CD14-positive monocyte (primary cell): ENCODE measurements around the gene CMTM1. TPM values are rescaled to one million over a fixed set of nuclear protein-coding genes. Genes with fewer than 3 reads are reported as not detected.

Experiments
- DNase-seq, 3 donors: peaks; one replicate each; pipeline ENCODE4 v3.0.0-alpha.2; 2011 to 2022
- H2AFZ ChIP-seq: 2 replicates; pipeline ENCODE4 v1.6.0; 2012; ENCODE audit warnings: mild to moderate bottlenecking, low read depth, low read length, inconsistent platforms; ENCODE audit not compliant: insufficient read depth, poor library complexity, severe bottlenecking
- H3K27ac ChIP-seq, 2 donors: 1 replicate in 1 of 2; 2 replicates in 1 of 2; pipeline ENCODE4 v1.5.1; 2012 to 2013; ENCODE audit warnings: low read length in 2 of 2, control low read depth in 1 of 2, inconsistent platforms in 1 of 2, low read depth in 1 of 2, mild to moderate bottlenecking in 1 of 2
- H3K27me3 ChIP-seq, 2 donors: one replicate each; pipeline versions ENCODE4 v1.6.0 to v1.6.1; 2011 to 2013; ENCODE audit warnings: low read length in 2 of 2; ENCODE audit not compliant: control insufficient read depth in 2 of 2, insufficient read depth in 2 of 2
- H3K36me3 ChIP-seq, 2 donors: replicated peaks in 1 of 2; 1 replicate in 1 of 2; 2 replicates in 1 of 2; pipeline versions ENCODE4 v1.5.1 to v1.6.1; 2012 to 2013; ENCODE audit warnings: low read length in 2 of 2, control low read depth in 1 of 2, inconsistent platforms in 1 of 2, mild to moderate bottlenecking in 1 of 2; ENCODE audit not compliant: insufficient read depth in 2 of 2, control insufficient read depth in 1 of 2
- H3K4me1 ChIP-seq, 2 donors: 1 replicate in 1 of 2; 2 replicates in 1 of 2; pipeline versions ENCODE4 v1.5.1 to v1.6.1; 2012 to 2013; ENCODE audit warnings: low read length in 2 of 2, control low read depth in 1 of 2, inconsistent platforms in 1 of 2, mild to moderate bottlenecking in 1 of 2, moderate library complexity in 1 of 2; ENCODE audit not compliant: insufficient read depth in 2 of 2, control insufficient read depth in 1 of 2
- H3K4me2 ChIP-seq: replicated peaks from 2 replicates; pipeline ENCODE3; 2012; ENCODE audit warnings: low read length, moderate library complexity, mild to moderate bottlenecking; ENCODE audit not compliant: poor library complexity, severe bottlenecking; ENCODE audit errors: extremely low read depth
- H3K4me3 ChIP-seq, 3 experiments: fragments of 200-600 bp in 1 of 3; sonication (generic) in 1 of 3; replicated peaks in 1 of 3; 1 replicate in 2 of 3; 2 replicates in 1 of 3; pipeline ENCODE4 v1.5.1; 2011 to 2013; ENCODE audit warnings: low read length in 3 of 3, mild to moderate bottlenecking in 3 of 3, control low read depth in 2 of 3, low read depth in 2 of 3, inconsistent platforms in 1 of 3, moderate library complexity in 1 of 3
- H3K79me2 ChIP-seq: 2 replicates; pipeline ENCODE4 v1.6.0; 2012; ENCODE audit warnings: mild to moderate bottlenecking, control low read depth, inconsistent platforms, low read length, moderate library complexity; ENCODE audit not compliant: insufficient read depth
- H3K9ac ChIP-seq: 2 replicates; pipeline ENCODE4 v1.6.0; 2017; ENCODE audit warnings: low read length, mild to moderate bottlenecking; ENCODE audit not compliant: insufficient read depth, poor library complexity, severe bottlenecking
- H3K9me3 ChIP-seq, 2 donors: replicated peaks in 1 of 2; 1 replicate in 1 of 2; 2 replicates in 1 of 2; pipeline versions ENCODE4 v1.5.1 to v1.6.1; 2012 to 2013; ENCODE audit warnings: low read length in 2 of 2, control low read depth in 1 of 2; ENCODE audit not compliant: control insufficient read depth in 1 of 2, insufficient read depth in 1 of 2
- H4K20me1 ChIP-seq: 2 replicates; pipeline ENCODE4 v1.6.0; 2012; ENCODE audit warnings: mild to moderate bottlenecking, low read length, control low read depth, moderate library complexity; ENCODE audit not compliant: insufficient read depth
- H3K27ac Mint-ChIP-seq, 7 donors: one replicate each; pipeline ENCODE4 v1.8.0; 2020; ENCODE audit warnings: mild to moderate bottlenecking in 7 of 7, mixed read lengths in 7 of 7, moderate library complexity in 6 of 7, inconsistent platforms in 2 of 7
- H3K27me3 Mint-ChIP-seq, 3 donors: one replicate each; pipeline ENCODE4 v1.8.0; 2021 to 2022; ENCODE audit warnings: low read depth in 3 of 3, mild to moderate bottlenecking in 3 of 3, mixed read lengths in 3 of 3, moderate library complexity in 3 of 3, inconsistent platforms in 1 of 3
- H3K36me3 Mint-ChIP-seq, 2 donors: one replicate each; pipeline ENCODE4 v1.8.0; 2020; ENCODE audit warnings: mixed read lengths in 2 of 2, inconsistent platforms in 1 of 2, mild to moderate bottlenecking in 1 of 2
- H3K4me1 Mint-ChIP-seq: one replicate; pipeline ENCODE4 v1.8.0; 2020; ENCODE audit warnings: mild to moderate bottlenecking, mixed read lengths
- H3K4me3 Mint-ChIP-seq, 2 donors: one replicate each; pipeline ENCODE4 v1.8.0; 2020; ENCODE audit warnings: mild to moderate bottlenecking in 2 of 2, mixed read lengths in 2 of 2, moderate library complexity in 1 of 2
- H3K9me3 Mint-ChIP-seq, 7 donors: one replicate each; pipeline ENCODE4 v1.8.0; 2020 to 2022; ENCODE audit warnings: mixed read lengths in 7 of 7, mild to moderate bottlenecking in 6 of 7, moderate library complexity in 6 of 7, inconsistent platforms in 2 of 7
- CTCF ChIP-seq: fragments of 200-600 bp; IDR thresholded peaks from one replicate; pipeline ENCODE4 v1.8.0; 2022; ENCODE audit warnings: antibody characterized with exemption, mild to moderate bottlenecking
- WGBS: methylation state at CpG from one replicate; pipeline ENCODE4 v1.1.5; 2013; ENCODE audit warnings: missing lambda C conversion rate; ENCODE audit not compliant: insufficient coverage; 5-methylcytosine and 5-hydroxymethylcytosine counted together
- intact Hi-C, 2 donors: fragments of 100-400 bp; cut with micrococcal nuclease; formaldehyde crosslinking; loops; one replicate each; pipeline versions ENCODE4 v1.15.0 to v1.15.1; 2023
- polyA plus RNA-seq, 3 donors: library from polyadenylated mRNA; depleted of rRNA in 1 of 3; unstranded in 2 of 3; stranded (reverse) in 1 of 3; fragments of 300-500 nt in 2 of 3; fragments of >200 nt in 1 of 3; fragmentation: Illumina TruSeq in 2 of 3; gene quantifications; 1 replicate in 2 of 3; 2 replicates in 1 of 3; pipeline ENCODE4 v1.2.3, GENCODE V29; 2012 to 2021

Gene CMTM1
- polyA plus RNA-seq, 3 donors: 1.6 to 3.3 (median 2.5) TPM

- Histone ChIP-seq H3K27me3 (no peaks in the 10 kb centered on the region), H3K4me1 (peaks cover 73 to 77% of the 10 kb centered on the region in 2 donors), H4K20me1 (no peaks in the 10 kb centered on the region), H3K4me3 (peak overlapping the region in 1 of 3 experiments; percentile 90), H3K27ac (peak overlapping the region; percentile 54 to 86), H3K79me2 (peaks cover 38% of the 10 kb centered on the region), H3K9ac (no peak overlapping the region), H3K9me3 (no peaks in the 10 kb centered on the region), H3K4me2 (peak overlapping the region; percentile 88), H3K36me3 (peaks cover 3 to 5% of the 10 kb centered on the region in 2 donors), H2AFZ (no peak overlapping the region)
- peaks cover 31 to 46% of the 10 kb centered on the region in 2 donors for H3K36me3 Mint-ChIP-seq
- no peak for TF ChIP-seq CTCF
- 100% methylated on average over 5 of the region's 5 CpGs for WGBS
- intact Hi-C loops: loop anchor here in 1 of 2 donors (5.0 kb wide), 1 partner anchor 40 kb away; no protein-coding TSS in a partner anchor
- H3K4me1 Mint-ChIP-seq: peaks cover 78% of the 10 kb centered on the region
- no peaks in the 10 kb centered on the region for H3K9me3 Mint-ChIP-seq
- no peak for DNase-seq
- H3K27me3 Mint-ChIP-seq: no peaks in the 10 kb centered on the region
- no peak overlapping the region for H3K4me3 Mint-ChIP-seq
- peak overlapping the region in 6 of 7 donors; percentile 60 to 94 (median 84) for H3K27ac Mint-ChIP-seq
Observed at GRCh38 chr16:66547101-66547989, 18.9 kb upstream of the CMTM1 start.

- peak overlapping the region; percentile 85 to 95 for H3K4me3 Mint-ChIP-seq
- Histone ChIP-seq H3K79me2 (peaks cover 44% of the 10 kb centered on the region), H4K20me1 (no peaks in the 10 kb centered on the region), H2AFZ (peak overlapping the region; percentile 84), H3K27ac (peak overlapping the region; percentile 54 to 86), H3K9ac (peak overlapping the region; percentile 86), H3K9me3 (no peaks in the 10 kb centered on the region), H3K4me1 (peaks cover 75 to 83% of the 10 kb centered on the region in 2 donors), H3K36me3 (peaks cover 0 to 5% of the 10 kb centered on the region in 2 donors), H3K27me3 (no peaks in the 10 kb centered on the region), H3K4me2 (peak overlapping the region; percentile 88), H3K4me3 (peak overlapping the region in 1 of 3 experiments; percentile 90)
- peak overlapping the region; percentile 80 to 94 (median 89) for H3K27ac Mint-ChIP-seq
- H3K36me3 Mint-ChIP-seq: peaks cover 28 to 41% of the 10 kb centered on the region in 2 donors
- WGBS: 64% methylated on average over 4 of the region's 4 CpGs
- H3K27me3 Mint-ChIP-seq: no peaks in the 10 kb centered on the region
- no peak for TF ChIP-seq CTCF
- no peaks in the 10 kb centered on the region for H3K9me3 Mint-ChIP-seq
- no peak for DNase-seq
- H3K4me1 Mint-ChIP-seq: peaks cover 76% of the 10 kb centered on the region
- intact Hi-C loops: loop anchor here in 1 of 2 donors (5.0 kb wide), 1 partner anchor 39 kb away; no protein-coding TSS in a partner anchor
Observed at GRCh38 chr16:66548068-66548467, 18.2 kb upstream of the CMTM1 start.
